Breast epithelium (tissue), 4 donors: ENCODE results near the gene ST6GALNAC1. TPM values are rescaled to one million over a fixed set of nuclear protein-coding genes. Genes with fewer than 3 reads are reported as not detected.

Source experiments
- DNase-seq, 2 donors: peaks; one replicate each; pipeline ENCODE4 v3.0.0-alpha.2; 2019; ENCODE audit warnings: low spot score in 2 of 2
- H3K27ac ChIP-seq, 2 donors: fragments of 200-600 bp; sonication (generic) in 1 of 2; one replicate each; pipeline ENCODE4 v1.5.1; 2016 to 2019; ENCODE audit warnings: mild to moderate bottlenecking in 1 of 2
- H3K27me3 ChIP-seq, 2 donors: fragments of 200-600 bp; sonication (generic) in 1 of 2; one replicate each; pipeline versions ENCODE4 v1.5.1 to v1.6.0; 2017 to 2019; ENCODE audit warnings: control low read depth in 1 of 2, mild to moderate bottlenecking in 1 of 2
- H3K36me3 ChIP-seq: fragments of 200-600 bp; one replicate; pipeline ENCODE4 v1.5.1; 2019
- H3K4me1 ChIP-seq, 2 donors: fragments of 200-600 bp; sonication (generic); one replicate each; pipeline ENCODE4 v1.5.1; 2016 to 2019; ENCODE audit warnings: control low read depth in 1 of 2
- H3K4me3 ChIP-seq, 3 donors: fragments of 200-600 bp; sonication (generic); 1 replicate in 2 of 3; 2 replicates in 1 of 3; pipeline ENCODE4 v1.5.1; 2016 to 2019; ENCODE audit warnings: mild to moderate bottlenecking in 3 of 3, moderate library complexity in 2 of 3
- H3K9me3 ChIP-seq, 2 donors: fragments of 200-600 bp; sonication (generic) in 1 of 2; one replicate each; pipeline ENCODE4 v1.5.1; 2016 to 2019; ENCODE audit warnings: control low read depth in 1 of 2
- CTCF ChIP-seq, 3 donors: fragments of 450-650 bp; IDR thresholded peaks; one replicate each; pipeline ENCODE4 v1.5.1; 2016 to 2017; ENCODE audit warnings: antibody characterized with exemption in 3 of 3, mild to moderate bottlenecking in 3 of 3, moderate library complexity in 3 of 3
- POLR2A ChIP-seq: fragments of 450-650 bp; IDR thresholded peaks from one replicate; pipeline ENCODE4 v1.6.1; 2016; ENCODE audit warnings: antibody characterized with exemption, mild to moderate bottlenecking, moderate library complexity
- POLR2AphosphoS5 ChIP-seq, 3 donors: sonication (generic); formaldehyde crosslinking; IDR thresholded peaks; one replicate each; pipeline ENCODE4 v1.6.1; 2017; ENCODE audit warnings: antibody characterized with exemption in 3 of 3
- intact Hi-C: fragments of 100-400 bp; cut with DNase I; formaldehyde crosslinking; loops from one replicate; pipeline ENCODE4 v1.15.1; 2023; ENCODE audit warnings: low total_unique reads
- total RNA-seq, 3 donors: library from RNA; depleted of rRNA; stranded (reverse); fragments of >200 nt; gene quantifications; one replicate each; pipeline ENCODE4 v1.1.0, GENCODE V29; 2016

ST6GALNAC1 gene
- total RNA-seq, 3 donors from 2014 or later: 1.3 to 1.6 (median 1.3) TPM

GRCh38 chr17:76577876-76578275, 65.7 kb downstream of the ST6GALNAC1 start:
- no peaks in the 10 kb centered on the region for H3K27me3 ChIP-seq
- intact Hi-C loops: no loop called here
- no peak for DNase-seq
- TF ChIP-seq CTCF (IDR thresholded peaks at IDR 0.05) (no peak), POLR2A (no peak), POLR2AphosphoS5 (IDR thresholded peaks at IDR 0.05) (no peak)
- H3K4me1 ChIP-seq: no peaks in the 10 kb centered on the region
- H3K9me3 ChIP-seq: no peaks in the 10 kb centered on the region
- H3K36me3 ChIP-seq: no peaks in the 10 kb centered on the region
- peak overlapping the region; percentile 66 to 71 for H3K27ac ChIP-seq
- H3K4me3 ChIP-seq: no peak overlapping the region

GRCh38 chr17:76576189-76576588, 67.4 kb downstream of the ST6GALNAC1 start:
- no peak overlapping the region for H3K4me3 ChIP-seq
- intact Hi-C loops: no loop called here
- H3K27ac ChIP-seq: no peak overlapping the region
- H3K9me3 ChIP-seq: no peaks in the 10 kb centered on the region
- H3K27me3 ChIP-seq: no peaks in the 10 kb centered on the region
- no peak for DNase-seq
- H3K36me3 ChIP-seq: no peaks in the 10 kb centered on the region
- H3K4me1 ChIP-seq: no peaks in the 10 kb centered on the region
- TF ChIP-seq POLR2A (no peak), POLR2AphosphoS5 (IDR thresholded peaks at IDR 0.05) (no peak), CTCF (IDR thresholded peaks at IDR 0.05) (no peak)

- H3K27ac ChIP-seq: no peak overlapping the region
- intact Hi-C loops: no loop called here
- no peaks in the 10 kb centered on the region for H3K36me3 ChIP-seq
Observed at GRCh38 chr17:76575570-76575969, 68.0 kb downstream of the ST6GALNAC1 start.

More at GRCh38 chr17:76575570-76575969, 68.0 kb downstream of the ST6GALNAC1 start:
- Histone ChIP-seq H3K27me3 (no peaks in the 10 kb centered on the region), H3K4me1 (no peaks in the 10 kb centered on the region), H3K9me3 (no peaks in the 10 kb centered on the region), H3K4me3 (no peak overlapping the region)
- TF ChIP-seq POLR2AphosphoS5 (IDR thresholded peaks at IDR 0.05) (no peak), CTCF (IDR thresholded peaks at IDR 0.05) (no peak)
- DNase-seq: no peak

Other genes starting within 250 kb of the ST6GALNAC1 start
- 10 to 100 TPM; 17.4 to 22.5 (median 17.7) TPM for gene UBE2O, start 190.6 kb downstream of the ST6GALNAC1 start, total RNA-seq
- not detected for gene AANAT, start 176.2 kb downstream of the ST6GALNAC1 start, total RNA-seq
- gene RHBDF2, start 142.3 kb downstream of the ST6GALNAC1 start, total RNA-seq: 10 to 100 TPM; 13.4 to 35.5 (median 26.8) TPM
- 10 to 100 TPM in 2 of 3 donors, 1 to 10 TPM in 1; 5.9 to 37.4 (median 27.2) TPM for gene CYGB, start 106.0 kb downstream of the ST6GALNAC1 start, total RNA-seq
- 1 to 10 TPM; 1.5 to 7.2 (median 4.9) TPM for gene PRCD, start 103.7 kb downstream of the ST6GALNAC1 start, total RNA-seq
- gene ST6GALNAC2, start 57.9 kb downstream of the ST6GALNAC1 start, total RNA-seq: 10 to 100 TPM; 10.5 to 39.8 (median 12.0) TPM
- gene MXRA7, start 67.2 kb upstream of the ST6GALNAC1 start, total RNA-seq: 100 to 1,000 TPM; 106 to 242 (median 113) TPM
- gene JMJD6, start 82.8 kb upstream of the ST6GALNAC1 start, total RNA-seq: 10 to 100 TPM; 13.1 to 34.1 (median 25.6) TPM
- 10 to 100 TPM; 25.6 to 47.7 (median 28.5) TPM for gene METTL23, start 83.1 kb upstream of the ST6GALNAC1 start, total RNA-seq
- gene SRSF2, start 93.6 kb upstream of the ST6GALNAC1 start, total RNA-seq: 100 to 1,000 TPM; 143 to 247 (median 244) TPM
- gene MFSD11, start 94.4 kb upstream of the ST6GALNAC1 start, total RNA-seq: 10 to 100 TPM; 20.6 to 42.6 (median 23.6) TPM
- gene MGAT5B, start 224.6 kb upstream of the ST6GALNAC1 start, total RNA-seq: under 1 TPM in 2 of 3 donors, not detected in 1; 0.32 to 0.33 TPM